K562 (cell line): ENCODE results near the gene PLAAT1. TPM values are rescaled to one million over a fixed set of nuclear protein-coding genes. Genes with fewer than 3 reads are reported as not detected.

Source experiments
- ATAC-seq: fragments of 200-7000 bp; cut with Tn5 transposase; 3 replicates; pipeline ENCODE4 v1.9.1; 2020; ENCODE audit warnings: moderate library complexity
- BruUV-seq: library from RNA; stranded (reverse); fragments of 400-500 nt; replicated peaks from 2 replicates; lab custom pipeline; 2021; lab: Mats Ljungman, UMichigan
- CTCF ChIA-PET: fragments of 300-600 bp; formaldehyde crosslinking; extraction: SDS; loops from one replicate; lab custom pipeline; 2021; ENCODE audit warnings: low intra/inter-chr PET ratio; lab: Yijun Ruan, JAX
- POLR2A ChIA-PET: fragments of 300-600, 350-650 bp; sonication (Branson Sonifier 250); formaldehyde crosslinking; extraction: SDS; loops from one replicate; lab custom pipeline; 2021; ENCODE audit warnings: antibody characterized with exemption, inconsistent platforms; lab: Yijun Ruan, JAX
- DNase-seq, 4 experiments: peaks; one replicate each; pipeline versions ENCODE4 v3.0.0 to v3.0.0-alpha.2; 2011 to 2018; ENCODE audit warnings: low spot score in 3 of 4, mixed read lengths in 3 of 4; ENCODE audit errors: extremely low read depth in 1 of 4
- FAIRE-seq: peaks from 2 replicates; lab custom pipeline; 2011; peaks lifted over from hg19 to GRCh38; lab: Jason Lieb, UNC
- H2AFZ ChIP-seq: 2 replicates; pipeline ENCODE4 v1.6.0; 2011; ENCODE audit warnings: low read depth, low read length, control low read depth, inconsistent platforms
- H3K27ac ChIP-seq: fragments of 200-600 bp; 3 replicates; pipeline ENCODE4 v1.8.0; 2011; ENCODE audit warnings: low read depth, mild to moderate bottlenecking, control low read depth, inconsistent platforms, low read length, moderate library complexity, mixed read lengths; ENCODE audit errors: extremely low read depth
- H3K27me3 ChIP-seq, 2 experiments: fragments of 300-600 bp in 1 of 2; 2 replicates in 1 of 2; 3 replicates in 1 of 2; pipeline versions ENCODE4 v1.6.0 to v1.8.0; 2011; ENCODE audit warnings: inconsistent platforms in 2 of 2, low read length in 2 of 2, mild to moderate bottlenecking in 1 of 2, mixed read lengths in 1 of 2, moderate library complexity in 1 of 2; ENCODE audit not compliant: control insufficient read depth in 2 of 2, insufficient read depth in 2 of 2
- H3K36me3 ChIP-seq: fragments of 300-600 bp; 3 replicates; pipeline ENCODE4 v1.8.0; 2011; ENCODE audit warnings: mild to moderate bottlenecking, low read length, inconsistent platforms; ENCODE audit not compliant: control insufficient read depth, insufficient read depth
- H3K4me1 ChIP-seq, 2 experiments: fragments of 200-600 bp in 1 of 2; replicated peaks in 1 of 2; 2 replicates in 1 of 2; 3 replicates in 1 of 2; pipeline versions ENCODE4 v1.5.1 to v1.8.0; 2011; ENCODE audit warnings: inconsistent platforms in 2 of 2, low read length in 2 of 2, mild to moderate bottlenecking in 1 of 2, mixed read lengths in 1 of 2, moderate library complexity in 1 of 2; ENCODE audit not compliant: control insufficient read depth in 2 of 2, insufficient read depth in 2 of 2
- H3K4me2 ChIP-seq: 2 replicates; pipeline ENCODE4 v1.6.1; 2011; ENCODE audit warnings: low read length, control low read depth, inconsistent platforms, mixed read lengths; ENCODE audit not compliant: insufficient read depth
- H3K4me3 ChIP-seq: fragments of 200-600 bp; sonication (generic), shearing (Covaris generic); 2 replicates; pipeline ENCODE4 v1.5.1; 2016; ENCODE audit warnings: control low read depth, inconsistent platforms
- H3K79me2 ChIP-seq: fragments of 200-600 bp; 3 replicates; pipeline ENCODE4 v1.8.0; 2011; ENCODE audit warnings: low read length, inconsistent platforms; ENCODE audit not compliant: control insufficient read depth, insufficient read depth
- H3K9ac ChIP-seq, 2 experiments: 2 replicates each; pipeline versions ENCODE4 v1.6.0 to v1.6.1; 2011; ENCODE audit warnings: low read depth in 2 of 2, low read length in 2 of 2, control low read depth in 1 of 2, inconsistent platforms in 1 of 2, mild to moderate bottlenecking in 1 of 2, mixed read lengths in 1 of 2; ENCODE audit not compliant: insufficient read depth in 1 of 2
- H3K9me1 ChIP-seq: one replicate; pipeline ENCODE4 v1.6.0; 2011; ENCODE audit warnings: inconsistent platforms, mild to moderate bottlenecking, low read length, moderate library complexity; ENCODE audit not compliant: control insufficient read depth, insufficient read depth
- H3K9me3 ChIP-seq: replicated peaks from 2 replicates; pipeline ENCODE4 v1.5.1; 2011; ENCODE audit warnings: low read depth, low read length, inconsistent platforms; ENCODE audit not compliant: control insufficient read depth, insufficient read depth
- H4K20me1 ChIP-seq: replicated peaks from 2 replicates; pipeline ENCODE4 v1.6.1; 2011; ENCODE audit warnings: low read length, inconsistent platforms, mixed read lengths; ENCODE audit not compliant: control insufficient read depth, insufficient read depth
- ATF3 ChIP-seq, 2 experiments: fragments of 450-650 bp in 1 of 2; sonication (generic) in 1 of 2; formaldehyde crosslinking in 1 of 2; IDR thresholded peaks in 1 of 2; conservative IDR thresholded peaks in 1 of 2; 2 replicates each; pipeline versions ENCODE4 v1.6.1 to v1.8.1; 2016 to 2023; ENCODE audit warnings: mild to moderate bottlenecking in 2 of 2, moderate library complexity in 2 of 2, inconsistent platforms in 1 of 2, missing genetic modification reagents in 1 of 2
- EHMT2 ChIP-seq: fragments of 450-650 bp; IDR thresholded peaks from 2 replicates; pipeline ENCODE4 v1.6.1; 2018; ENCODE audit warnings: antibody characterized with exemption
- HNRNPL ChIP-seq: fragments of 200-400 bp; formaldehyde crosslinking; IDR thresholded peaks from 2 replicates; pipeline ENCODE4 v1.6.1; 2017; ENCODE audit warnings: low read depth, mild to moderate bottlenecking, low read length
- KLF13 ChIP-seq: fragments of 450-650 bp; IDR thresholded peaks from 2 replicates; pipeline ENCODE4 v1.6.1; 2016; ENCODE audit warnings: missing genetic modification characterization, low read depth, mild to moderate bottlenecking, missing compliant biosample characterization, moderate library complexity, borderline replicate concordance
- PHF20 ChIP-seq: fragments of 450-650 bp; IDR thresholded peaks from 2 replicates; pipeline ENCODE4 v1.6.1; 2018; ENCODE audit not compliant: partially characterized antibody
- PTRF ChIP-seq: fragments of 450-650 bp; IDR thresholded peaks from 2 replicates; pipeline ENCODE4 v1.6.1; 2016; ENCODE audit warnings: mild to moderate bottlenecking, missing genetic modification characterization, missing compliant biosample characterization
- U2AF2 ChIP-seq: fragments of 200-400 bp; formaldehyde crosslinking; optimal IDR thresholded peaks from 2 replicates; pipeline ENCODE3; 2017; ENCODE audit warnings: low read depth, mild to moderate bottlenecking, low read length
- ZFP1 ChIP-seq: fragments of 450-650 bp; formaldehyde crosslinking; IDR thresholded peaks from 2 replicates; pipeline ENCODE4 v1.4.0; 2020; ENCODE audit warnings: mild to moderate bottlenecking, mixed read lengths
- ZNF12 ChIP-seq: sonication (generic); formaldehyde crosslinking; IDR thresholded peaks from 2 replicates; pipeline ENCODE4 v1.4.0; 2020; ENCODE audit warnings: mild to moderate bottlenecking, missing genetic modification reagents
- WGBS: fragments of 100-300 bp; shearing (Covaris generic); methylation state at CpG from one replicate; pipeline ENCODE4 v1.1.6; 2016; ENCODE audit warnings: low coverage, mixed read lengths; ENCODE audit not compliant: insufficient coverage; ENCODE audit errors: missing lambda C conversion rate; 5-methylcytosine and 5-hydroxymethylcytosine counted together
- in situ Hi-C: fragments of 300-500 bp; cut with MboI; formaldehyde crosslinking; loops from 4 replicates; pipeline ENCODE4 v1.15.0; 2018; ENCODE audit warnings: inconsistent platforms, mixed read lengths
- intact Hi-C: fragments of 100-400 bp; cut with micrococcal nuclease; formaldehyde crosslinking; loops from 2 replicates; pipeline ENCODE4 v1.14.2; 2022
- polyA plus RNA-seq, 8 experiments: library from polyadenylated mRNA; depleted of rRNA in 4 of 8; stranded (reverse) in 5 of 8; unstranded in 3 of 8; fragments of >200 nt; fragmentation: Nextera tagmentation in 2 of 8; fragmentation: Illumina TruSeq in 1 of 8; extraction: Ambion mirVana in 2 of 8; extraction: Trizol in 1 of 8; gene quantifications; 2 replicates each; pipeline versions ENCODE4 v1.2.1 to v1.2.3, GENCODE V29; 2011 to 2014; ENCODE audit warnings: inconsistent platforms in 1 of 8, missing spikeins in 1 of 8
- total RNA-seq, 7 experiments: library from RNA; depleted of rRNA in 6 of 7; stranded (reverse); fragments of >200 nt in 6 of 7; fragmentation: Illumina TruSeq in 2 of 7; extraction: Trizol in 2 of 7; gene quantifications; 2 replicates each; pipeline versions ENCODE4 v1.2.1 to v1.2.3, GENCODE V29; 2011 to 2021; ENCODE audit warnings: low replicate concordance in 1 of 7
- TF ChIP-seq, protein P1 (sequence below): fragments of 250-450 bp; sonication (Bioruptor Pico); IDR thresholded peaks from 2 replicates; pipeline ENCODE4 v1.9.0; 2021; ENCODE audit warnings: mild to moderate bottlenecking, inconsistent platforms
- TF ChIP-seq, protein P2 (sequence below): fragments of 450-650 bp; IDR thresholded peaks from 2 replicates; pipeline ENCODE4 v1.7.0; 2016; ENCODE audit warnings: borderline replicate concordance
- TF ChIP-seq, protein P3 (sequence below): fragments of 250-450 bp; sonication (Bioruptor Pico); IDR thresholded peaks from 2 replicates; pipeline ENCODE4 v1.4.0; 2020; ENCODE audit warnings: mild to moderate bottlenecking, moderate library complexity

Gene PLAAT1
- total and polyA plus RNA-seq, 9 of the 15 experiments (the other 6 are each of a cell fraction or from before 2014, with no cell fraction given): 0.34 to 3.1 (median 1.5) TPM

GRCh38 chr3:193236599-193236998 is 4.4 kb upstream of the PLAAT1 start:
- no peak overlapping the region for H2AFZ ChIP-seq
- H4K20me1 ChIP-seq: no peaks in the 10 kb centered on the region
- in situ Hi-C loops: no loop called here
- no peaks in the 10 kb centered on the region for H3K36me3 ChIP-seq
- ChIA-PET CTCF (no interaction called here), POLR2A (no interaction called here)
- H3K4me2 ChIP-seq: no peak overlapping the region
- H3K9me3 ChIP-seq: no peaks in the 10 kb centered on the region
- BruUV-seq: no TSS peak
- WGBS: 6% methylated on average over 4 of the region's 4 CpGs
- no peak overlapping the region for H3K9ac ChIP-seq
- no peak for FAIRE-seq
- no peak overlapping the region for H3K4me3 ChIP-seq
- H3K79me2 ChIP-seq: no peaks in the 10 kb centered on the region
- no peak for TF ChIP-seq ZFP1
- TF ChIP-seq, protein P1, sequence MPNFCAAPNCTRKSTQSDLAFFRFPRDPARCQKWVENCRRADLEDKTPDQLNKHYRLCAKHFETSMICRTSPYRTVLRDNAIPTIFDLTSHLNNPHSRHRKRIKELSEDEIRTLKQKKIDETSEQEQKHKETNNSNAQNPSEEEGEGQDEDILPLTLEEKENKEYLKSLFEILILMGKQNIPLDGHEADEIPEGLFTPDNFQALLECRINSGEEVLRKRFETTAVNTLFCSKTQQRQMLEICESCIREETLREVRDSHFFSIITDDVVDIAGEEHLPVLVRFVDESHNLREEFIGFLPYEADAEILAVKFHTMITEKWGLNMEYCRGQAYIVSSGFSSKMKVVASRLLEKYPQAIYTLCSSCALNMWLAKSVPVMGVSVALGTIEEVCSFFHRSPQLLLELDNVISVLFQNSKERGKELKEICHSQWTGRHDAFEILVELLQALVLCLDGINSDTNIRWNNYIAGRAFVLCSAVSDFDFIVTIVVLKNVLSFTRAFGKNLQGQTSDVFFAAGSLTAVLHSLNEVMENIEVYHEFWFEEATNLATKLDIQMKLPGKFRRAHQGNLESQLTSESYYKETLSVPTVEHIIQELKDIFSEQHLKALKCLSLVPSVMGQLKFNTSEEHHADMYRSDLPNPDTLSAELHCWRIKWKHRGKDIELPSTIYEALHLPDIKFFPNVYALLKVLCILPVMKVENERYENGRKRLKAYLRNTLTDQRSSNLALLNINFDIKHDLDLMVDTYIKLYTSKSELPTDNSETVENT (CRISPR knock-in tag): no peak
- no peak for TF ChIP-seq ATF3 (IDR thresholded peaks at IDR 0.05)
- TF ChIP-seq ATF3 (CRISPR knock-in tag; conservative IDR thresholded peaks at IDR 0.05): no peak
- no peak for TF ChIP-seq PHF20
- no peak for TF ChIP-seq KLF13 (tag)
- TF ChIP-seq ZNF12 (CRISPR knock-in tag): no peak
- TF ChIP-seq, protein P2, sequence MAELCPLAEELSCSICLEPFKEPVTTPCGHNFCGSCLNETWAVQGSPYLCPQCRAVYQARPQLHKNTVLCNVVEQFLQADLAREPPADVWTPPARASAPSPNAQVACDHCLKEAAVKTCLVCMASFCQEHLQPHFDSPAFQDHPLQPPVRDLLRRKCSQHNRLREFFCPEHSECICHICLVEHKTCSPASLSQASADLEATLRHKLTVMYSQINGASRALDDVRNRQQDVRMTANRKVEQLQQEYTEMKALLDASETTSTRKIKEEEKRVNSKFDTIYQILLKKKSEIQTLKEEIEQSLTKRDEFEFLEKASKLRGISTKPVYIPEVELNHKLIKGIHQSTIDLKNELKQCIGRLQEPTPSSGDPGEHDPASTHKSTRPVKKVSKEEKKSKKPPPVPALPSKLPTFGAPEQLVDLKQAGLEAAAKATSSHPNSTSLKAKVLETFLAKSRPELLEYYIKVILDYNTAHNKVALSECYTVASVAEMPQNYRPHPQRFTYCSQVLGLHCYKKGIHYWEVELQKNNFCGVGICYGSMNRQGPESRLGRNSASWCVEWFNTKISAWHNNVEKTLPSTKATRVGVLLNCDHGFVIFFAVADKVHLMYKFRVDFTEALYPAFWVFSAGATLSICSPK: no peak
- TF ChIP-seq EHMT2: no peak
- TF ChIP-seq U2AF2: no peak
- TF ChIP-seq, protein P3, sequence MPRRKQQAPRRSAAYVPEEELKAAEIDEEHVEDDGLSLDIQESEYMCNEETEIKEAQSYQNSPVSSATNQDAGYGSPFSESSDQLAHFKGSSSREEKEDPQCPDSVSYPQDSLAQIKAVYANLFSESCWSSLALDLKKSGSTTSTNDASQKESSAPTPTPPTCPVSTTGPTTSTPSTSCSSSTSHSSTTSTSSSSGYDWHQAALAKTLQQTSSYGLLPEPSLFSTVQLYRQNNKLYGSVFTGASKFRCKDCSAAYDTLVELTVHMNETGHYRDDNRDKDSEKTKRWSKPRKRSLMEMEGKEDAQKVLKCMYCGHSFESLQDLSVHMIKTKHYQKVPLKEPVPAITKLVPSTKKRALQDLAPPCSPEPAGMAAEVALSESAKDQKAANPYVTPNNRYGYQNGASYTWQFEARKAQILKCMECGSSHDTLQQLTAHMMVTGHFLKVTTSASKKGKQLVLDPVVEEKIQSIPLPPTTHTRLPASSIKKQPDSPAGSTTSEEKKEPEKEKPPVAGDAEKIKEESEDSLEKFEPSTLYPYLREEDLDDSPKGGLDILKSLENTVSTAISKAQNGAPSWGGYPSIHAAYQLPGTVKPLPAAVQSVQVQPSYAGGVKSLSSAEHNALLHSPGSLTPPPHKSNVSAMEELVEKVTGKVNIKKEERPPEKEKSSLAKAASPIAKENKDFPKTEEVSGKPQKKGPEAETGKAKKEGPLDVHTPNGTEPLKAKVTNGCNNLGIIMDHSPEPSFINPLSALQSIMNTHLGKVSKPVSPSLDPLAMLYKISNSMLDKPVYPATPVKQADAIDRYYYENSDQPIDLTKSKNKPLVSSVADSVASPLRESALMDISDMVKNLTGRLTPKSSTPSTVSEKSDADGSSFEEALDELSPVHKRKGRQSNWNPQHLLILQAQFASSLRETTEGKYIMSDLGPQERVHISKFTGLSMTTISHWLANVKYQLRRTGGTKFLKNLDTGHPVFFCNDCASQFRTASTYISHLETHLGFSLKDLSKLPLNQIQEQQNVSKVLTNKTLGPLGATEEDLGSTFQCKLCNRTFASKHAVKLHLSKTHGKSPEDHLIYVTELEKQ: no peak
- TF ChIP-seq PTRF: no peak
- no peak for TF ChIP-seq HNRNPL
- intact Hi-C loops: no loop called here
- peaks cover 0 to 10% of the 10 kb centered on the region in 2 experiments; a peak in 1 of 5 replicates for H3K4me1 ChIP-seq
- no peak overlapping the region for H3K27ac ChIP-seq
- ATAC-seq: no peak
- H3K9me1 ChIP-seq: no peaks in the 10 kb centered on the region
- no peak for DNase-seq
- H3K27me3 ChIP-seq: no peaks in the 10 kb centered on the region; a peak in 2 of 5 replicates
